HG02798 (cell line): ENCODE measurements around the gene NKAIN2.
A peak's percentile ranks its signal among the peaks of the same experiment; 100 is the strongest.
"Not testable (repeated sequence)": the region's sequence is repeated elsewhere in the genome, so short reads cannot be mapped to it uniquely, and the experiment has no call there.

ENCODE experiments used
- ATAC-seq: cut with Tn5 transposase; IDR thresholded peaks from one replicate; pipeline ENCODE4 v1.9.1; 2021; ENCODE audit warnings: mild to moderate bottlenecking; ENCODE audit not compliant: unreplicated experiment, poor library complexity

The NKAIN2 gene

DNA sequence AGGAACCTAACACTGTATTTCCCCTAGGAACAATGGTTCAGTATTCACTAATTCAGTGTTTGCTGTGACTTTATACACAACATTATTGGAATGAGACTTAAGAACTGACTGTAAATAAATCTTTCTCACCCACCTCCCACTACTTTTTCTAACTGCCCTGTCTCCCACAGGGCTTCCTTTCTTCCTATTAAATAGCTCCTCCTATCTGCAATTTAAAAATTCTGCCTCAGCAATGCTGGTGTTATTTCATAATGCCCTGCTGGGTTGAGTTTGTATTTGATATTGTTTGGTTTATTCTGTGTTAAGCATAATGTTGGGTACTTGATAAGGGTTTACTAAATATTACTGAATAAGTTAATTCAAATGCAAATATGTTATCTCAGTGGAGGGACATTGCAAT is 585.5 kb downstream of the NKAIN2 start:
- ATAC-seq = no peak

DNA sequence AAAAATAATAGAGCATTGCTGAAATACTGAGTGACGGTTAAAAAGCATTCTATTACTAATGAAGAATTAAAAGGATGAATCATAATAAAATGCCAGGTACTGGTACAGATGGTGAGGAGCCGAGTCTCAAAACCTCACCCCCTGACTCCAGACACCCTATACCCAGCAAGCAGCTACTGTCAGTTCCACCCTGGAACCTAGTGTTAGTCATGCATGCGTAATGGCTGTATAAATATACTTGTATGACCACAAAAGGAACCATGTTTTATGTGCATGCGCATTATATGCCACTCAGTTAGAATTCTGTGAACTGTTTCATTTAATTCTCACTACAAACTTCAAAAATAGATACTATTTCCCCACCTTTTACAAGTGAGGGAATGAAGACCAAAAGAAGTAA is 589.9 kb downstream of the NKAIN2 start:
- ATAC-seq = no peak

DNA sequence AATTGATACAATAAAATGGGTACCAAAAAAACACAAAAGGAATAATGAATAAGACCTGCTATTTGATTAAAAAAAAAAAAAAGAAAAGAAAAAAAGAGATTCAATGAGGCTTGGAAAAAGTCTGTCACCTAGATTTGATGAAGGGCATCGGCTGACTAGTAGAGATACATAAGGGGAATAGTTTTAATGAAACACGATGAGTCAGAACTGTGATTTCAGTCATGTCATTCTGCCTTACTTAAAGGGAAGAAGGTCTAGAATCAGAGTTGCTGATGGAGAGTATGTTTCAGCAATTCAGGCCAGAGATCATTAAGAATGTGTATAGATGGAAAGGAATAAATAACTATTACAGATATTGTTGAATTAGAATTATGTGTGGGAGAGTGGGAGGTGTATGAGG is 592.7 kb downstream of the NKAIN2 start:
- ATAC-seq = no peak

DNA sequence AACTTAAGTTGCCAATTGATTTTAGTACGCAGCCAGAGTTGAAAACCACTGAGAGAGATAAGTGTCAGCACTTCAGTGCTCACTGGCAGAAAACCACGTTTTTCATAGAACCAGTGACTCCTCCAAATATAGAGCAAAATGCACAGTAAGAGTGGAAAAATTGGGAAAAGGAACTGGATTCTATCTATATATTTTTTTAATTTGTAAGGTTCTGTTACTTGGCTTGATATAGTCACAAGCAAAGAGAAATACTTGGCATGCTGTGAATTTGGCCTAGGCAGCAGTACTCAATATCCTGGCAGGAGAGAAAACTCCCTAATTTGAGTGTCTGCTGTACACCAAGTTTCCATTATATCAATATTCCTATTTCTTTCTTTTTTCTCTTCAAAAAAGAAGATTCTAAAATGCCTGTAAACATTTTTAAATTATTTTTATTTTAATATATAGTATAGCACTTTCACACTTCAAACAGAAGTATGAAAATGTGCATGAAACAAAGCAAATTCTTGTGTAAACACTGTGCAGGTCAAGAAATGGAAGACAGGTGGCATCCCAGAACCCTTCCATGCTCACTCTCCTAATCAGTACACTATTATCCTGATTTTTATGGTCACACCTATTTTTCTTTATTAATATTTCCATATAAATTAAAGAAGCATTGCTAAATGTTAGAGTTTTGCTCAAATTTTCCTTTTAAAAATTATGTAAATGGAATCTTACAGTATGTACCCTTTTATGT is 596.8 kb downstream of the NKAIN2 start:
- ATAC-seq = no peak

DNA sequence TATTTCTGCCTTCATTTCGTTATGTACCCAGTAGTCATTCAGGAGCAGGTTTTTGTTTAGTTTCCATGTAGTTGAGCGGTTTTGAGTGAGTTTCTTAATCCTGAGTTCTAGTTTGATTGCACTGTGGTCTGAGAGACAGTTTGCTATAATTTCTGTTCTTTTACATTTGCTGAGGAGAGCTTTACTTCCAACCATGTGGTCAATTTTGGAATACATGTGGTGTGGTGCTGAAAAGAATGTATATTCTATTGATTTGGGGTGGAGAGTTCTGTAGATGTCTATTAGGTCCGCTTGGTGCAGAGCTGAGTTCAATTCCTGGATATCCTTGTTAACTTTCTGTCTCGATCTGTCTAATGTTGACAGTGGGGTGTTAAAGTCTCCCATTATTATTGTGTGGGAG is 606.8 kb downstream of the NKAIN2 start:
- ATAC-seq = not testable (repeated sequence)

DNA sequence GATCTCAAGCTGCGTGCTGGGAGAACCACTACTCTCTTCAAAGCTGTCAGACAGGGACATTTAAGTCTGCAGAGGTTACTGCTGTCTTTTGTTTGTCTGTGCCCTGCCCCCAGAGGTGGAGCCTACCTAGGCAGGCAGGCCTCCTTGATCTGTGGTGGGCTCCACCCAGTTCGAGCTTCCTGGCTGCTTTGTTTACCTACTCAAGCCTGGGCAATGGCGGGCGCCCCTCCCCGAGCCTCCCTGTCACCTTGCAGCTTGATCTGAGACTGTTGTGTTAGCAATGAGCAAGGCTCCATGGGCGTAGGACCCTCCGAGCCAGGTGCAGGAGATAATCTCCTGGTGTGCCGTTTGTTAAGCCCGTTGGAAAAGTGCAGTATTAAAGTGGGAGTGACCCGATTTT is 609.0 kb downstream of the NKAIN2 start:
- not testable (repeated sequence) for ATAC-seq

DNA sequence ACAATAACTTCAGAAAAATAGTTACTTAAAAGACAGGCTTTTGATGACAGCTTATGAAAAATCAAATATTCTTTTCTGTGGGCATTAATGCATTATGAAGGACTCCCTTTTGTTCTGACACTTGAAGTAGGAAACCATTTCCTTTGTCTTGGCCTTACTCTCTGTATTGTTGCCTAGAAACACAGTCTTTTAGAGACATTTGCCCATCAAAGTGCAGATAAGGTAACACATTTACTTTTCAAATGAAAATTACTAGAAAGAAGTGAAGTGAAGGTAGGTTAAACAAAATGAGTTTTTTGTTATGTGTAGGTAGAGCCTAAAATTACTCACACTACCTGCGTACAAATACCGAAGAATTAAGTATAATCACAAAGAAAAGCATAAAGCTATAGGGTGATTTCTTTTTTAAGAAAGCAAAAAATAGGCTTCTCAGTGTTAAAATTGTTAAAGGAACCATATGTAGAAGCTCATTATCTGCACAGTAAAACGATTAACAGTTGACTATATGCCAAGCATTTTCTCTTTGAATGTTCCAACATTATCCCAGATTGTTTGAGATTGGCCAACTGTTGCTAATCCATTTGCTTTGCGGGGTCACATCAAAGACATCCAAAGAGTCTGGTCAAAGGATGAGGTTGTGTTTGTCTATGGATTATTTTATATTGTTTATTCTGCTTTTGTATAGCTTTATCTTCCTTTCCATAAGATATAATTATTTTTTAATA is 616.6 kb downstream of the NKAIN2 start:
- no peak for ATAC-seq

DNA sequence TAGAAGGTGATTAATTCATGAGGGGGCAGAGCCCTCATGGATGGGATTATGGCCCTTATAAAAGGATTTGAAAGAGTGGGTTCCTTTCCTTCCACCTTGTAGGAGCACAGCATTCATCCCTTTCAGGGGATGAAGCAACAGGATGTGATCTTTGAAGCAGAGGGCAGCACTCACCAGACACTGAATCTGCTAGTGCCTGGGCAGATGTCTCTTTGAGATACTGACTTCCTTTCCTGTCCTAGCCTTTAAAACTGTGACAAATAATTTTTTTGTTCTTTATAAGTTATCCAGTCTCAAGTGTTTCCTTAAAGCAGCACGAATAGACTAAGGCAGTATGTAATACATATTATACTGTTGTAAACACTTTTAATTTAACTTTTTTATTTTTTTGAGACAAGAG is 620.0 kb downstream of the NKAIN2 start:
- ATAC-seq = no peak

DNA sequence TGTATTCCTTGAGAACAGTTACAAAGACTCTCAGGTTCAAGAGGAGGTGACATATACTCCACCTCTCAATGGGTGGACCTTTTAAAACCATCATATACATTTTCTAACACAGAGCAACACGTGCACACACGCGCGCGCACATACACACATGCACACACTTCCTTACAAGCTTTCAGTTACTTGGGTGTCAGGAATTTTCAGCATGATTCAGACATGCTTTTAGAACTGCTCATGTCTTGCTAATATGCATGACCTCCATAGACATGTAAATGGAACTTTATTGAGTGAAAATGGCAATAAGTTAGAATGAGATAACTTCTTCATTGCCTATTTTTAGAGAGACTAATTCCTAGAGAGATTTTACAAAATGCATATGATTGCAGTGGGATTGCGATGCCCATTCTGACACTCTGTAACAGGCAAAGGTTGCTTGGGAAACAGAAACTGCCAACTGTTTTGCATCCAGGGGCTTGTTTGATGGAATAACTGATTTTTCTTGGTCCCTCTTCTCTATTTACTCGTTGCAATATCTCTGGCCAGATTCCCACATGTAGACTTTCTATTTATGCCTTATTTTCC is 627.2 kb downstream of the NKAIN2 start:
- ATAC-seq = no peak

DNA sequence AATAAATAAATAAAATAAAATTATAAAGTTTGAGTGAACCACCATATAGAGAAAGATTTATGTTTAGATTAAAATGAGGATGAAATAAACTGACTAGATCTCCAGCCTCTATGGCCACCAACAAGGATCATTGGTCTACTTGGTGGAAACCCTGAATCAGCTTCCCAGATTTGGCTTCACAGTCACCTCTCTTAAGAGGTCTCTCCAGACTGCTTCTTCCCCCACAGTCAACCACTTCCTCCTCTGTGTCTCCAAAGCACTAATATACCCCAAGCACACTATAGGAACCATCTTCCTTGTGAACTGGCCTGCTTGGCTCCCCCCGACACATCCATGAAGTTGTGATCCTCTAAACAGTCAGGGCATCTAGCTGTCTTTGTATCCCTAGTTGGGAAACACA is 629.0 kb downstream of the NKAIN2 start:
- ATAC-seq = no peak

DNA sequence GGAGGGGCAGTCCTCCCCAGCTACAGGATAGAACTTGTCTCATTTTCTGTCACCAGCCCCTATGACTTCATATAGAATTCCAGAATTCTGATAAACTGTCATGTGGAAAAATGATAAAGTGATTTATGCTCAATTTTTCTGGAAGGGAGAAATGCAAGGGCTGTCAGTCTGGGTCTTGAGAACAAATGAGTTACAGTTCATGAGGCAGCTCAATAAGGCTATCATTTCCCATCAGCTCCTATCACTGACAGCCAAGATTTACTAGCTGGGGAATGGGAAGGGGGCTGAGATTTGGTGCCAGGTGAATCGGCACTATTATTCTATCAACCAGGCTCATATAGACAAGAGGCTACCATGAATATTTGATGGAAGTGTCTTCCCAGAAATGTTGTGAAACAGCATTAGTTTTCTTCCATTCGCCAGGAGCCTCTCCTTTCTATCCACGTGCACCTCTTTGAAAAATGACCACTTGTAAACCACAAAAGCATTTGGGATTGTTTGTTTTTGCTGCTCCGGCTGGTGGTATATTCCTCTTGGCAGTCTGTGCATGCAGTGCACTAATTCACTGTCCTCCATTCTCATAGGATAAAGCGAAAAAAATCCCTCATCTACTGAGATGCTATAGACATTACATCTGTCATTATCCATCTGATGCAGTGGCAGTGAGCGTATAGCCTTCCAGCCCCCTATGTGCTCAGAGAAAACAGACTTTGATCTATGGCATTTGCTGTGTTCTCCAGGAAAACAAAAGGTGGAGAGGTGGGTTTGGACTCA is 629.9 kb downstream of the NKAIN2 start:
- ATAC-seq = no peak

DNA sequence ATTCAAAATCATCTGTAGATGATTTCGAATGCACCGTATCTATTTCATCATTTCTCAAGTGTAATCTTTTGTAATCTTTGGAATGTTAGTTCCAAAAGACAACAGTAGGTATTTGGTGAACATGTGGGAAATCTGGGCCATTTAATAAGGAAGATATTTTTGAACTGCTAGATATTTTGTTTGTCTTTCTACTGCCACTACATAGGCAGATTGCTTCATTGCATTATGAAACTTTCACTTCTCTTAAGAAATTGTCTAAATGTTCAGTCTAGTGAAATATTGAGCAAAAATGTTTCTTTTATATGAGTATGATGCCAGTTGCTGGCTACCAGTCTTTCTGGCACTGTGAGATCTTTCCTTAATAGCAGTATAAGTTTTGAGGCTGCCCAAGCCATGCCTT is 630.8 kb downstream of the NKAIN2 start:
- no peak for ATAC-seq

DNA sequence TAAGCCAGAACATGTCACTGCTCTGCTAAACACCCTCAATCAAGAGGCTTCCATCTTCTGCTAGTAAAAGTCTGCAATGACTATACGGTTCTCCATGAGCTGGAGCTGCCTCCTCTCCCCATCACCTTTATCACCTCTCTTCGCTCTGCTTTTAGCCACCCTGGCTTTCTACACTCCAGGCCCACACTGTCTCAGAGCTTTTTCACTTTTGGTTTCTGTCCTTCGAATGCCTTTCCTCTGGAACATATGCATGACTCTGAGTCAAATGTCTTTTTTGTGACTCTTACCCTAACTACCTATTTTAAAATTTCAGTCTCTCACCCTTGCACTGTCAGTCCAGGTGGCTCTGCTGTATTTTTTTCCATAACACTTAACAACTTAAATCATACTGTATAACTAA is 633.1 kb downstream of the NKAIN2 start:
- peak; percentile 65 for ATAC-seq

DNA sequence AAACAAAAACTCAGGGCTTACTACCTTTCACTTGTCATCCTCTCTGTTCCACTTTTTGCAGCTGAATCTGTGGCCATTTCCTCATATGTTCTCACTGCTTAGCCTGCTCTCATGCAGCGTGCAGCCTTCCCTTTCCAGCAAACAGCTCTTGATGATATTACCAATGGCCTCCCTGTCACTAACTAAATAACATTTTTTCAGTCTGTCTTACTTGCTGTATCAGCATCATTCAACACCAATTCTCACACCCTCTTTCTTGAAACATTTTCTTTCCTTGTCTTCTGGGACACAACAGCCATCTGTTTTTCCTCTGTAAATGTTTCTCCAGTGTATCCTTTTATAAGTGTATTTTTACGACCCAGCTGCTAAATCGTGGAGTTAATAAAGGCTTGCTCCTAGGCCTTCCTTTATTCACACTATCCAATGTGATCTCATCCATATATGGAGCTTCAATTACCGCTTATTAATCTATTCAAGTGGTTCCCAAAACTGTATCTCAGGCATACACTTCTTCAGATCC is 634.9 kb downstream of the NKAIN2 start:
- no peak for ATAC-seq

DNA sequence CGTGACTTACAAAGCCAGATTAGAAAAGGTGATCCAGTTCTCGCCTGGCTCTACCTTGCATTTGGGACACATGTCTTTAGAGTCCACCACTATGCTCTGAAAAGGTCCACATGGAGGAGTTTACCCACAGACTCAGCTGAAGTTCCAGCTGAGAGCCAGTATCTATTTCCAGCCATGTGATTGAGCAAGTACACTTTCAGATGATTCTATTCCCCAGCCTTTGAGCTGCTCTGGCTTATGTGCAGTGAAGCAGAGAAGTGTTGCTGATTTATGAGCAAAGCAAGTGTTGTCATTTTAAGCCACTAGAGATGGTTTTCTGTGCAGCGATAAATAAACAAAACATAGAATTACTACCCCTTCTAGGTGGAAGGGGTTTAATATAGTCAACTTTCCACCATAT is 637.8 kb downstream of the NKAIN2 start:
- no peak for ATAC-seq

DNA sequence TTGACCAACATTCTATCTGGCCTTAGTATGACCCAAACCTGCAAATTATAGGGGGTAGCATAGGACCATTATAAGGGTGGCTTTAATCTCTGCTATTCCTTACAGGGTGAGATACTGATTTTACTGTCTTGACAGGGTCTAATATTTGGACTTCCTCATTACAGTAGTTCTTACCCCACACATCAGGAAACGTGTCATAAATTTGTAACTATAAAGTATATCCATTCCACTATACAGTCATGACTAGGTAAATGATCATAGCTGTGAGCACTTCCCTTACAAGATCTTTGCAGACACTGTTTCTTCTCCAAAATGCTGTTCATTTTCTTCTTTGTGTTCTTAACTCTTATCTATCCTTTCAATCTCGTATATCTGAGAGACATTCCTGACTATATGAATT is 639.9 kb downstream of the NKAIN2 start:
- no peak for ATAC-seq

DNA sequence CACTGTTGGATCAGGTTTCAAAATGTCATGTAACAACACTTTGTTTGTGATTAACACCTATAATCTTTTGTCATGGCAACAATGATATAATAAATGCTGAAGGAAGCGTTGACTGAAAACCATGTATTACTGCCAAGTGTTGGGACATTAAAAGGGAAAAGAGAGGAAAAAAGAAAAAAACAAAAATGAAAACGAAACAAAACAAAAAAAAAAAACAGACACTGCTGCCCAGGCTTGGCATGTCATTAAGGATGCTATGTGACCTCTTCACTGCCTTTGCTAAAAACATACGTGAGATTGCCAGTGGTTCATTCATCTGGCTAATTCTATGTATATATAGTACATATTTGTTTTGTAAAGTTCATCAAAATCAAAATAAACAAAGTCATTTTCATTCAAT is 641.9 kb downstream of the NKAIN2 start:
- no peak for ATAC-seq

DNA sequence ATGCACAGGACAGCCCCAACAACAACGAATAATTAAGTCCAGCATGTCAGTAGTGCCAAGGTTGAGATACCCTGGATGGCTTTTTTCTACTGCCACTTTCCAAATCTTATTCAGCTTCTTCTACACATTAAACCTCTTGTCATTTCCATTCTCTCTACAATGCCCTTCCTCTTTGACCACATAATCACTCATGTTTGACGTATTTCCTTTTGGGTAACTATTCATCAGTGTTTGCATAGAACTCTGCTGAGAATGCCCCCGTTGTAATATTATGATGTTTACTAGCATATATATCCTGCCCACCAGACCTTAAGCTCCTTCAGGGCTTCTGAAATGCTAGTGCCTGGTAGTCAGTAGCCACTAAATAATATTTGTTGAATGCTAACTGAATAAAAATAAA is 643.3 kb downstream of the NKAIN2 start:
- ATAC-seq = no peak

DNA sequence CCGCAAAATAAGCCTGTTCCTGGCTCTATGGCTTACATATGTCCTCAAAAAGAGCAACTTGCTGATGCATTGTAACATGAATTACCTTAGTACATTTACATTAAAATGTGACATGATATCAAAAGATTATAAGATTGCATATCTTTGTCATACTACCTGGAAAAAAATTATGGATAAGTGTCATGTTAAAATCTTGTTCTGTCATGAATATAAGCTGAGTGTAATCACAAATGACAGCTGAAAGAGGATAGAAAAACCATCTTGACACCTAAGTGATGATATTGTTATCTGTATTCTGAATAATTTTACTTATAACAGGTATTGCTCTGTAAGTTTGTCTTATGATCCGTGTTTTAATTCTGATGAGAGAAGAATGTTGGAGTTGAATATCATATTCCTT is 655.6 kb downstream of the NKAIN2 start:
- ATAC-seq = no peak

DNA sequence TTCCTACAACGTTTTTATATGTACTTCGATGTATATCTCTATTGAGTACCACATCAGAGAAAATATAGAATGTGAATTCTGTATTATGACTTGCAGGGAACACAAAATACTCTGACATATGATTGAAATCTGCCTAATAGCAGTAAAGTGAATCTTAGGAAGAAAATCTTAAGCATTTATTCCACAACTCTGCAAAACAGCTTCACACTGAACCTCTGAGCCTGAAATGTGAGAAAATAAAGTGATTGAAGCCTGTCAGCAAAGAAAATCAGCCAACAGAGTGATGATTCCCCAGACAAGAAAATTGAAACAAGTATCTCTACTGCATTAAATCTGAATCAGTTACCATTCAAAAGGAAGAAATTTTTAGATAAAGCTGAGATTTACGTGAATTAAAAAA is 659.1 kb downstream of the NKAIN2 start:
- no peak for ATAC-seq

DNA sequence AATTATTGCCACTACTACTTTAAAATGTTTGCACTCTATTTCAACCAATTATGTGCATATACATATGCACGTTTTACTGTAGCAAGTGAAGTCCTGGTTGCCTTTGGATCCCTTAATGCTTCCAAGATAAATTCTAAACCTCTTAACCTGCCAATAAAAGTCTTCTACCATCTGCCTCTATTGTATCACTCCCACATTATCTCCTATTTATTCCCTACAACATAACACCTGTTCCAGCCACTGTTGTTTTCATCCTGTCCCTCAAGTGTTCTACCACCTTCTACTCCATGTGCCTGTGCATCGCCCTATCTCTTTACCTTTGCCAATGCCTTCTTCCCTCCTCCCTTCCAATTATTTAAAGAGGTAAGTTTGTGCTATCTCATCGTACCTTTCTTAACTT is 659.6 kb downstream of the NKAIN2 start:
- no peak for ATAC-seq
